Kidney glomerular epithelial cell (primary cell): ENCODE data around the gene PCSK2.
A peak's percentile ranks its signal among the peaks of the same experiment; 100 is the strongest.

Experiments used
- DNase-seq: peaks from one replicate; lab custom pipeline; 2025; lab: John Stamatoyannopoulos, UW

The PCSK2 gene

DNA sequence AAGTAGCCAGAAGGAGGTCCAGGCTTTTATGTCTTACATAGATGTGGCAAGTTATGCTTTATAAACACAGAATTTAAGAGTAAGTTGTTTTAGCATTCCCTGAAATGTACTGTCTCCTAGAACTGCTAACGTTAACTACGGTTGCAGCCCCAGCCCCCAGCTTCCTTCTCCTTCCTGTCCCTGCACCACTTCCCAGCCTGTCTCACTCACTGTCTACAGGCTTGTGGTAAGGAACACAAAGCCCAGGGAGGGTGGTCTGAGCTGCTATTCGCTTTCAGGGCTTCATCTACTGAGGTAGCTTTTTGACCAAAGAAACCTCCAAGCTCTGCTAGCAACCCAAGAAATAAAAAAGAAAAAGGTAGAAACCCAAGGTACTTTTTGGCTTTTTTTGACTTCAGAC, 35.9 kb downstream of the PCSK2 start:
- no peak for DNase-seq

DNA sequence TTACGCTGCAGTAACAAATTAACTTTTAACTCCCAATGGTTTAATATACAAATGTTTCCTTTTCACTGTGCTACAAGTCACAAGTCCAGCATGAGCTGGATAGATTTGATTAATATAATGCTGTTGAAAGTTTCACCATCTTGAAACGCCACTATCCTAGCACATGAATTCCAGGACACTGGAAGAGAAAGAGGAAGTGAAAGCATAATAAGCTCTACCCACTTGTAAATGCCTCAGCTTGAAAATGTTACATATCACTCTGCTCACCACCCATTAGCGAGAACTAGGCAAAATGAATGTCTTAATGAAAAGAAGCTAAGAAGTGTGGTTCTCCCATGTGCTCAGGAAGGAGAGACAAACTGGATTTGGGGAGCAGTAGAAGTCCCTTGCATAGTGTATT, 46.9 kb downstream of the PCSK2 start:
- no peak for DNase-seq

DNA sequence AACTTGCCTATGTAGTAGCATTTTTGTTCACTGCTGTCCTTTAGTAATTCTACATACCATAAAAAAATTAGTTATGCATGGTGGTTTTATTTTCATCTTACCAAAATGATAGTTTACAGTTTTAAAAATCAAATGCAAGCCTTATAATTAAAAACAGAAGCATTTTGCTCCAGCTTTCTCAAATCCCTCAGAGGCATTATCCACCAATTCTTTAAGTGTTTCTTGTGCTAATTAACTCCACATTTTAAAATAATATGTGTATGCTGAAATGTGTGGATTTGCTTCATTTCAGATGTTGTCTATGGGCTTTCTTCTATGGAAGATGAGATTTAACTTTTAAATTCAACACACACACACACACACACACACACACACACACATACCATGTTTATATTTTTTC, 49.3 kb downstream of the PCSK2 start:
- DNase-seq: no peak

DNA sequence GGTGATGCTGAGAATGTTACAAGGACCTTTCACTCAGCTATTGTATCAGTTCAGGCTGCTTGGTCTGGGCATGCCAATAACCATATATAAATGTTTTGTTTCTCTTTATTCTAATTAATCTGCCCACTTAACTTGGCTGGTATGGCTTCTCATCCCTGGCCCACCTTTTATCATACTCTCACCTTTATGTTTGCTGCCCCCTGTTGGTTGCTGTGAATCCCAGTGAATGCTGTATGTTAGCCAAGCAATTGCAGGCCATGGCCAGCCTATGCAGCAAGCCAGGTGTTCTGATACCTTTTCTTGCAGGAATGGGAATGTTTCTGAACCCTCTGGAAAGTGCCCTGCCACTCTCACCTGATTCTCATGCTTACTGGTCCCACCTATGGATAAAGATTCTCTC, 54.6 kb downstream of the PCSK2 start:
- peak; percentile 4 for DNase-seq

DNA sequence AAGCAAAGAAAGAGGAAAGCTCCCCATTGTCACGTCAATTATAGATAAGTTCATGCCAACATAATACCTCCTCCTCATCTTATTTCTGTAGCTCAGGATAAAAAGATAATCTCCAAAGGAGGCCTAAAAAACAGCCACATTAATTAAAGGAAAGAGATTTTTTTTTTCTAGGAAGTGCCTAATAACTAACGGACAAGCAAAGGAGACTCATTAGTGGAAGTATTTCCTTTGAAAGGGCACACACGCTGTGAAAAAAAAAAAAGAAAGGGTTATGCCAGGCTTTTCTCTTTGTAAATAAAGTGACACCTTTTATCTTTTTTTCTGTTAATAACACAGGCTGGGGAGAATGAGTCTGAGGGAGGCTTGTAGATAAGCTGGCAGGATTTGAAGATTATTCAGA, 55.7 kb downstream of the PCSK2 start:
- no peak for DNase-seq

DNA sequence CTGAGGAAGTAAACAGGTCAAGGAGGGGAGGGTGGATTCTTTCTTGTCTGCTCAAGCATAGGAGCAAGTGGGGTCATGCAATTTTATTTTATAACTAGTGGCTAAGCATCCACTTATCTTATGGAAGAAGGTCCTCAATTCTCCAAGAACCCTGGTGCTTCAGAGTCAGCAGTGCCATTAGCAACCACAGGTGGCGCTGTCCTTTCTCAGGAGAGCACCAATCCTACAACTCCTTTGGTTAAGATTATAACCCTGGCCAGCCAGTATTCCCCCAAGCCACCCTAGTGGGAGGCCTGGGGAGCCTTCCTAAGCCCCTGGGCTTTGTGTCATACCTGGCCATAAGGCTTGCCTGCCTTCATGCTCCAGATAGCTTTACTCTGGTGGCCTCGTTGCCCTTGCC, 60.7 kb downstream of the PCSK2 start:
- no peak for DNase-seq

DNA sequence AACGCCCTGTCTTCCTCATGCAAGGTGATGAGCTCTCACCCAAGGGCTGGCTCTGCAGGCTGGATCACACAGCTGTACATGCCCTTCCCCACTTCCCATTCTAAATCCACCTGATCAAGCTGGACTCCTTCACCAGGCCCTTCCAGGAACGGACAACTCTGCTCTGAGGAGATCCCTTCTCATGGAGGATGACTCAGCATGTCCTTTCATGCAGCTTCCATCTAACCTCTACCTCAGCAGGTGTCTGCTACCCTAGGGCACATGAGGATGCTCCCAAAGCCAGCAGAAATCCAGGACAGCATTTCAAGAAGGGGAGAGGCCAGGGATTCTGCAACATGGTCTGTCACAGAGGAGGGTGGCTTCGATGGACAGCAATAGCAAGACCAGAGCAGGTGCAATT, 61.2 kb downstream of the PCSK2 start:
- DNase-seq: no peak

DNA sequence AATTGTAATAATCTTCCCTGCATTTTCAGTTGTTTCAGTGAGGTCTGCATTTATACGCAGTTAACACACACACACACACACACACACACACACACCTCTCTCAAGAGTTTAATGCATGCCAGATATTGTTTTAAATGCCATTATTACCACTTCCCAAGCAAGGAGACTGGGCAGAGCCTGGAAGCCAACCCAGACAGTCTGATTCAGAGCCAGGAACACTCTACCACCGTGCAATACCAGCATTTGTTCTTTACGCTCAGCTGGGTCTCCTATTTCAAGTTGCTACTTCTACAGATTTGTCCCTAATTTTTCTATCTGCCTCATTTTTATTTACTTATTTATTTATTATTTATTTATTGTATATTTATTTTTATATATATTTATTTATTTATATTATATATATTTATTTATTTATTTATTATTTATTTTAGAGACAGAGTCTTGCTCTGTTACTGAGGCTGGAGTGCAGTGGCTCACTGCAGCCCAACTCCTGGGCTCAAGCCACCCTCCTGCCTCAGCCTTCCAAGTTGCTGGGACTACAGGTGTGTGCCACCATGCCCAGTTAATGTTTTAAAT, 68.4 kb downstream of the PCSK2 start:
- no peak for DNase-seq

DNA sequence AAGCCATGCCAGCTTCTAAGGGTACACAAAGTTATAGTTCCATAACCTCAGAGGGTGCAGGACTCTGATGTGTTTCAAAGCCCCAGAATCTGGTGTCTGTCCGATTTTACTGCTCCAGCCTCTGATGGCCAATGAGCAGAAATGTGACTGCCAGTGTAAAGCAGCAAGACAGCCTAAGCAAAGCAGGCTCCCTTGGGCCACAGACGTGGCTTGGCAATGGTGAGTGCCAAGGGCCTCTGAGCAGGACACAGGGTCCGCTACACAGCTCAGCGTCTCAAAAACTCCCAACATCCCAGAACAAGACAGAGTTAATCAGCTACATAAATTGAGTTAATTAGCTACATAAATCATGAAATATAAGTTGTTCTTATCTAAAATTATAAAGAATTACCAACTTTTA, 69.2 kb downstream of the PCSK2 start:
- DNase-seq: no peak

DNA sequence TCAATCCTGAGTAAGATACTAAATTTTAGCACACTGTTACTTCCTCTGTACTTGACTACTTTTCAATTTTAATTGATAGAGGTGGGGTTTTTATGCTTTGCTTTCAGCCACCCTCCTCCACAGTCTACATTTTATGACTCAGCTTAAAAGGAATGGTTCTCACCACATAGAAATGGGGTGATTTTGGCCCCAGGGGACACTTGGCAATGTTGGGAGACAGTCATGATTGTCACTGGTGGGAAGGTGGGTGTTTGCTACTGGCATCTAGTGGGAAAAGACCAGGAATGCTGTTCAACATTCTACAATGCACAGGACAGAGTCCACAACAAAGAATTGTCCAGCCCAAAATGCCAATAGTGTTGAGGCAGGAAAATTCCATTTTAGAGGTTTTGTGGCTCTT, 71.3 kb downstream of the PCSK2 start:
- DNase-seq: no peak

DNA sequence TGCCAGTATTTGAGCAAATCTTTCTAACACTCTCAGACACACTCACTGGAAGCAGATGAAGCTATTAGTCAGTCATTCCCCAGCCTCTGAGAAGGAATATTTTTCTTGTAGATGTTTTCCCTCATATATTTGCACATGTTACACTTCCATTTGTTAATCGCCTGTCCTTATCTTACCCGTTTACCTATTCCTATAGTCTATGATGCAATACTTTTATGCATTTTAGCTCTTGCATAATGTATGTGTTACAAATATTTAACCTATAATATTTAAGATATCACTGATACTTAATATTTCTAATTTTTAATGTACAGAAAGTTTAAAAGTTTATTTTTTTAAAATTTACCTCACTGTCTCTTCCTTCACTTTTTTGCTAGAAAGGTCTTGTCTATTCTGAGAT, 71.9 kb downstream of the PCSK2 start:
- no peak for DNase-seq

DNA sequence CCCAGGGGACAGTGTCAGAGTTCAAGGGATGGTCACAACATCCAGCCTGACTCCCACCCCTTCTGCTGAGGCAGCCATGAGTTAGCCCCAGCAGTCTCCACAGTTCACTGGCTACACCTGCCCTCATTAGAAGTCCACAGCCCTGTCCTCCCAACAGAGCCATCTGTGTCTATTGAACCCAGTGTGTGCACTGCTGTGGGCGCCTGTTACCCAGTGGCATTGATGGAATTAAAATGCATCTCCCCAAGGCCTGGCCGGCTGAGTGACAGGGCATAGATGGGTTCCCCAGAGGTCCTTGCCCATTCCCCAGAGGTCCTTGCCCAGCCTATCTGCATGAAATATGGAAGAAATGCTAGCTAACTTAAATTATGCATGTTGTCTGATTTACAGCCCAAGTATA, 73.3 kb downstream of the PCSK2 start:
- DNase-seq: no peak

DNA sequence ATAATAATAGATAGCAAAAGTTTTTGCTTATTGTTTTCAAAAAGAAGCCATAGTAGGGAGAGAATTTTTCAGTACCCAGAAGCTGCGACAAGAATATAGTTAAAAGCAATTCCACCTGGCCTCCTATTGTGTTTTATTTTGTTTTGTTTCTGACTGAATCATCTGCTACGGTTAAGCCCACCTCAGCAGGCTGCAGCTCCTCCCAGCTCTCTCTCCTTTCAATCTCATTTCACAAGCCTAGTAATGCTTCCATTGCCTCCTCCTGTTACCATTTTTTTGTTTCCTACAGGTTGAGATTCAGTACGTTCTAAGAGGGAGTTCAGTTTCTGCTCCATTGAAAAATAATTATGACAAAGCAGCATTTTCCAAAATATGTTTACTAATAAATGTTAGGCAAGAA, 77.9 kb downstream of the PCSK2 start:
- DNase-seq: no peak

DNA sequence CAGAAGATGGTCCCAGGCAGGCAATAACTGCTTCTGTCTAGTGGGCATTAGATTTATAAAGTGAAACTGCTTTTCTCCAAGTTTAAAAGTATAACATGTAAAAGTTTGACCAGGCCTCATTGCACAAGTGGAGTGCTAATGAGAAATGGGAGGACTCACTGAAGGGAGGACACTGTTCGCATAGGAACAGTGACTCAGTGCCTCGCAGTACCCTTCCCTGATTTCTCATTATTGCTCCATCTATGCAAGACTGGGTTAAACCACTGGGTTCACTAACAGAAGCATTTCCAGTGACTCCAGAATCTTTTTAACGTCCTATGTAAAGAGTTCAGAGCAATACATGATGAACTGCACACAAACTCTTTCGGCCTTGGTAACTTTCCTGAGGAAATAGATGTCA, 79.6 kb downstream of the PCSK2 start:
- DNase-seq: no peak

DNA sequence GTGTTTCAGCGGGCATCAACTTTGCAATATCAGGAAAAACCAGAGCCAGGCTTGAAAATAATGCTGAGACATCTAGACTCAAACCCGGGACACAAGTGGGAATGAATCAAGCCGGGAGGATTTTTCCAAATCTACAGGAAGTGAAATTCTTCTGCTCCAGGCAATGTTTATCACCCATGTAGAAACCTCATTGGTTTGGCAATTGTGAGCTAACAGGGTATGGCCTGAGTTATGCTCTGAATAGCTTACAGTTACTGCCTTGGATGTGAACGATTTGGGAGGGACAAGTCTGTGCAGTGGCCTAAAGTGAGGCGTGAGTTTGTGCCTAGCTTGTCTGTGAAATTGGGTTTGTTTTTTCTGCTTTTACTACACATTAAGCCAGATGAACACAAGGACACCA, 87.4 kb downstream of the PCSK2 start:
- no peak for DNase-seq

DNA sequence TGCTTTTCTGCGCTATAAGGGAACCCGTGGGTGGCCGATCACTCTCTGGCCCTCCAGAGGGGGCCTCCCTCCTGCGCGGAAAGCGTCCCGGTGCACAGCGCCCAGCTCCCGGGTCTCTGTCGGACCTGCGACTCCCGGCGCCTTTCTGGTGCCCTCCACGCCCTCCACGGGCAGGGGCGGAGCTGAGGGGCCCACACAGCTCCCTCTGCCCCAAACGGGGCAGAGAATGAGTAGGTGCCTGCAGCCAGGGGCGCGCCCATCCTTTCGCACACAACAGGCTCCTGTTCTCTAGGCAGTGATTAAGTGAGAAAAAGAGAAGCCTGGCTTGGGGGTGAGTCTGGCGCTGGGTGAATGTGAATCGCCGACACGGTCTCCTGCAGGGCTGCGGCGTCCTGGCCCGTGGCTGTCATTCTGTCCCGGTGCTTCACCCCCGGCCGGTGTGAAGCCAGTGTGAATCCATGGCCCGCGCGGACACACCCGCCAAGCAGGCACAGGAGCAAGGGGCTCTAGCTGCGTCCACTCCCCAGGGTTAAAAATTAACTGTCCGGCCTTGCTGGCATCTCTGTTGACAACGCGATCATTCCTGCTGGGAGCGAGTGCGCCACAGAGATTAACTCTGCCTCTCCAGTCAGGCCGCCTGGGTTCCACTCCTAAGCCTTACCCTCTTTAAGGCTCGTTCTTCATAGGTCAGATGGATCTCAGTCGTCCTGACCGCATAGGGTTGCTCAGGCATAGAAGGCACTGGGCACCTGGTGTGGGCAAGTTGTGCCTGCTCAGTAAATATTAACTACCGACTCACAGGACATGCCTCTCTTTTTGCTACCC, 88.8 kb downstream of the PCSK2 start:
- no peak for DNase-seq

DNA sequence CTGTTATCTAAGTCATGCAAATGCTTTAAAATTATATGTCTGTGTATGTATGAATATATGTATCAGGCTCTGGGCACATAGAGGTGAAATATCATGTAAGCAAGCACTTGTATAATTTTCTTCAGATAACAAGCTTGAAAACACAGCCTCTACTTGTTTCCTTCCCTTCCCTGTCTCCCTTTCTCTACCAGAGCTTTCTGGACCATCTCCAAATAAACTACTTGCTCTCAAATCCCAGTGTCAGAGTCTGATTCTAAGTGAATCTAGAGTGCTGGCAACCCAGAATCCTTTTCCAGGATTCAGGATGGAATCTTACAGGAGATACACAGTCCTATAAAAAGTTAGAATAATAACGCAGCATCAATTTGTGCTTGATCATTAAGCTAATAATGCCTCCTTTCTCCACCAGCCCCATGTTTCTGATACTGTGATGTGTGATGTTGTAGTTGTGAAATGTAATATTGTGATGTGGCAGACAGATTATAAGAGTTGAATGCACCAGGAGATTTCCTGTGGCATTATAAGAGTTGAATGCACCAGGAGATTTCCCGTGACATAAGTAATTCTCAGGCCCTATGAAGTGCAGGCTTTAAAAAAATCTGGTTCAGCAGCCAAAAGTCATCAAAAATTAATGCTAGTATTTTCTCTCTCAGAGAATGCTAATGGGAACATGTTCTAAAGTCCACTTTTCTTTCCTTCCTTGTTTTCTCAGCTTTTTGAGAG, 89.6 kb downstream of the PCSK2 start:
- DNase-seq: no peak

DNA sequence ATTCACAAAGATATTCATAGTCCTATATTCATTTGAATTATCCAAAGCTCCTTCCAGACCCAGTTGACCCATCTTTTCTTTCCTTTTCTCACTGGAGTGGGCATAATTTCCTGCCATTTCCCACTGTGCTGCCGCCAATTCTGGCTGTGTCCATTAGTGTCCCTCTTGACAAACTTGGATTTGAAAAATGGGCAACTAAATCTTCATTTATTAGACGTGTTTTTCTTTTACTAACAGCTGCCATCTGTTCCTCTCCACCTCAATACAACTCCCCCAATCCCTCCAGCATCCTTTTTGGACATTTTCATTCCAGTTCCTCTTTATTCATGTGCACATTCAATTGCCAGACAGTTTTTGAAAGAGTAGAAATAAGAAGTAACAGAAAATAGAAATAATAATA, 90.5 kb downstream of the PCSK2 start:
- no peak for DNase-seq

DNA sequence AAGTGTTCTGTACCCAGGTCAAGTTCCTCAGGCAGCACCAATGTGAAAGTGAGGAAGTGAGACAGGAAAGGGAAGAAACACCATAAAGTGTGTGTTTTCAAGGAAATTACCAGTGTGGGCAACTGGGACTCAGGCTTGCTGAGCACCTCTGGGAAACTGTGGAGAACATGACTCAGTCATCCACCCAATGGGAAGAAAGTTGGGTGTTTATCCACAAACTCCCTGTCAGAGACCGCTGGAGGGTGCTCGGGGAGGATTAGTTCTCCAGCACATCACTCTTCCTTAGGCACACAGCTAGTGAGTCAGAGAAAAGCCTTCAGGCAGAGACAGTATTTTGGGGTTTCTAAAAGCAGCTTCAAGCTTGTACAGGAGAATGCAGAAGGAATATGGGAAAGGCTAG, 93.6 kb downstream of the PCSK2 start:
- no peak for DNase-seq

DNA sequence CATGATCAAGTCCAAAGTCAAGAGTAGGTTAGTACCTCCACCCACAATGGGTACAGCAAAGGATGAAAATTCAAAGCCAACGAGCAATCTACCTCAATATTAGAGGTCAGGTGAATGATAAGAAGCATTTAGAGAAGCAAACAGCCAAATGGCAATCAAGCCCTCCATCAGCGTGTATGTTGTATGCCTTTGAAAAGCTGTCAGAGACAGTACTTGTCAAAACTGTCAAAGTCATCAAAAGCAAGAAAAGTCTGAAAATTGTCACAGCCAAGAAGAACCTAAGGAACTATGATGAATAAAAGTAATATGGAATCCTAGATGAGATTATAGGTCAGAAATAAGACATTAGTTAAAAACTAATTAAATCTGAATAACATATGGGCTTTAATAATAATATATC, 99.3 kb downstream of the PCSK2 start:
- no peak for DNase-seq

DNA sequence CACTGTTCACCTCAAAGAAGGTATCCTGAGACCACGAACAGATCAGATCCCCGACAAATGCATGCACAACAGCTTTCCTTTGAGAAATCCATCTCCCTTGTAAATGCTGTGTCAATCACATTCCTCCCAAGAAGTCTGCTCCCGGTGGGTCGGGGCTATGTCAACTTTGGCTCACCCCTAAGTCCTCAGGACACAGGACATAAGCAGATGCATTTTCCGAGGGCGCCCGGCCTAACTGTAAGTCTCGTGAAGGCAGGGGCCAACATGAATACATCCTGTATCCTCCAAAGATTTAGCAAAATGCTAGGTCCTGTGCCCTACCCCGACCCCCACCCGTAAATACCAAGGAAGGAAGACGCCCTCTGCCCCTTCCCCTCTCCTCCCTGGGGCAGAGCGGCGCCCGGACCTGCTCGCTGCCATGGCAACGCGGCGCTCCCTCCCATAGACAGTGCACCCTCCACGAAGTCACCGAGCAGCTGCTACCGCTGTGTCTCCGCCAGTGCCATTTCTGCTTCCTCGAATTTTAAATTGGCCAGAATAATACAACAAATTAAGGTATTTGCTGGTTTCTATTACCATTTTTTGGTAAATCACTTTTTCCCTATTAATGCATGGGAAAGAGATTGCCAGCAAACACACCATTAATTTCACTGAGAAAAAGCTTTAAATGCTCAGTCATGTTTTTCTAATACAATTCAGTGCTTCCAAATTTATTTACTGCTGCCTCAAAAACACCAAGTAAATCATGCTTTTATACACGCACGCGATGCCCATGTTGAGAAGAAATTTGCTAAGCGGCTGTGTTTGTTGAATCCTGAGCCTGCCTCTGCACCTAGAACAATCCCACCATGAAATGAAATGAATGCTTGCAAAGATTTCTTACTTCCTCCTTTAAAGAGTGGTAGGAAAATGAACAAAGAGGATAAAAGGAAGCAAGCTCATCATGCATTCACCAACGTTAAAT, 100.6 kb downstream of the PCSK2 start:
- DNase-seq: no peak

DNA sequence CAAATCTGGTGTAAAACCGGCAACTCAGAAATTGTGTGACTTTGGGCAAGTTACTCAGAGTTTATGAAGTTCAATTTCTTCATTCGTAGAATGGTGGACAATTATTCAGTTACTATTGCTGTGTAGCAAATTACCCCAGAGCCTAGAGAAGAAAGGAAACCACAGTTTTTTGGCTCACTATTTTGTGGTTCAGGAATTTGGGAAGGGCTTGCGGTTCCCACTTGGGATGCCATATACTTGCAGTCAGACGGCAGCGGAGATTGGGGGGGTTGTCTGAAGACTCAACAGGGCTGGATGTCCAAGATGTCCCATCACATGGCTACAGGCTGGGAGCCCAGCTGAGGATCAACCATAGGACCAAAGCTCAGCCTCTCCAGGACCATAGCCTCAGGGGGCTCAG, 108.1 kb downstream of the PCSK2 start:
- DNase-seq: no peak
